ENCODE data around the gene LY6G6C.
"Not testable (repeated sequence)": the region's sequence is repeated elsewhere in the genome, so short reads cannot be mapped to it uniquely, and the experiment has no call there.

Gene LY6G6C

DNA sequence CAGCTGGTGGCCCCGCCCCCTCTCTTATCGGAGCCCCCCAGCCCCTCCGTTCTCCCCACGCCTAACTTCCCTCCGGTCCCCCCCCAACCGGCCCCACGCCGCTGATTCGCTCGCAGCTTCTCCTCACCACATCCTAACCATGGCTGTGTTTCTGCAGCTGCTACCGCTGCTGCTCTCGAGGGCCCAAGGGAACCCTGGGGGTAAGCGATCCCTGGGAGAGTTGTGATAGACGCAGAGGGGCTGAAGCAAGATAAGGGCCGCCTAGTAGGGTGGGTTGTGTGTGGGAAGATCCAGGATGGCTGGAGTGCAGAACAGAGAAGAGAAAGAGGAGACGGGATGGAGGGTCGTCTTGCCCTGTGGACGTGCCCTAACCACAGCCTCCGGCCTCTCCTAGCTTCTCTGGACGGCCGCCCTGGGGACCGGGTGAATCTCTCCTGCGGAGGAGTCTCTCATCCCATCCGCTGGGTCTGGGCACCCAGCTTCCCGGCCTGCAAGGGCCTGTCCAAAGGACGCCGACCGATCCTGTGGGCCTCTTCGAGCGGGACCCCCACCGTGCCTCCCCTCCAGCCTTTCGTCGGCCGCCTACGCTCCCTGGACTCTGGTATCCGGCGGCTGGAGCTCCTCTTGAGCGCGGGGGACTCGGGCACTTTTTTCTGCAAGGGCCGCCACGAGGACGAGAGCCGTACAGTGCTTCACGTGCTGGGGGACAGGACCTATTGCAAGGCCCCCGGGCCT, 1.9 kb upstream of the LY6G6C start, which contains the start of gene MPIG6B:
MPIG6B (plus strand) TSS at position 129 of the 735 bp plus-strand sequence; CDS start at position 140, 11 bp downstream.
- ATAC-seq (no peak), DNase-seq (no peak)
- Mint-ChIP-seq H3K9me3 (no peaks in the 10 kb centered on the region), H3K4me1 (peaks cover 40% of the 10 kb centered on the region), H3K27ac (peak within 1 kb of the TSS in 1 of 2 donors; percentile 43), H3K27me3 (no peaks in the 10 kb centered on the region), H3K4me3 (peak within 1 kb of the TSS in 1 of 2 donors; percentile 49)

DNA sequence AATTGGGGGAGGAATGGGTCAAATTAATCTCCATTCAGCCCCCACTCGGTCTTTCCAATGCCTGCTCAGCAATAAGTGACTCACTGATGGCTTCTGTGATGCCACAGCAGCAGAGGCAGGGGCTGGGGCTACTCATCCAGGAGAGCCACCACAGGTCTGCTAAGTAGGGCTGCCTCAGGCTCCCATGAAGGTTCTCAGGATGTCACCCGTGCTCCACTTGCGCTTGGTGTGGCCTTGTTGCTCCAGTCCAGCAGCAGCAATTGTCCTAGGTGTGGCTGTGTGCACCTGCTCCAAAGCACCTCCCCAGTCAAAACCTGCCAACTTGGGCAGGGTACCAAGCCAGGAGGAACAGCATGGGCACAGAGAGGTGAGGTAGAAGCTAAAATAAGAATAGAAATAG, 627 bp upstream of the LY6G6C start:
- H3K4me1 Mint-ChIP-seq = peaks cover 28% of the 10 kb centered on the region
- no peak for ATAC-seq
- H3K9me3 Mint-ChIP-seq = no peaks in the 10 kb centered on the region
- no peak for DNase-seq
- peak overlapping the region in 1 of 2 donors; percentile 43 for H3K27ac Mint-ChIP-seq
- no peaks in the 10 kb centered on the region for H3K27me3 Mint-ChIP-seq
- no peak overlapping the region for H3K4me3 Mint-ChIP-seq

DNA sequence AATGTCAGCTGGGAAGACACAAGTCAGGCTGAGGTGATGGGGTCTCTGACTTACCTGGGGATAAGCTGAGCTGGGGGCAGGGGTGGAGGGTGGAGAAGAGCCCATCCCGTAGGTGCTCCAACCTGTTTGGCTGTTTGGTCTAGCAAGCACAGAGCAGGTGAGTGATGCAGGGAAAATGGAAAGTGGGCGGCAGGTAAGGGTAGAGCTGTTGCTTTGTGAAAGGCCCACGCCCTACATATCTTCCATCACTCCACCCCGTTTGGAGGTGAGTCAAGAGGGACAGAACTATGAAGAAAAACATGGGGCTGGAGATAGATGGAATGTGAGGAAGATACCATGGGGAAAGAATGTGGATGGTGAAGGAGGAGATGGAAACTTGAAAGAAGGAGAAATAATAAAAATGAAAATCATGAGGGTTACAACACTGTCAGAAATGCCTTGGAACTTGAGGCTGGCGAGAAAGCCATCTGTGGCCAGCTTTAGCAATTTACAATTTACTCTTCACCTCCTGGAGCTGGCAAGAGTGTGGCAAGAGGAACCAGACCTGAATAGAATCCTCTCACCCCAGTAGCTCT, 1.3 kb downstream of the LY6G6C start:
- H3K4me3 Mint-ChIP-seq = no peak overlapping the region

DNA sequence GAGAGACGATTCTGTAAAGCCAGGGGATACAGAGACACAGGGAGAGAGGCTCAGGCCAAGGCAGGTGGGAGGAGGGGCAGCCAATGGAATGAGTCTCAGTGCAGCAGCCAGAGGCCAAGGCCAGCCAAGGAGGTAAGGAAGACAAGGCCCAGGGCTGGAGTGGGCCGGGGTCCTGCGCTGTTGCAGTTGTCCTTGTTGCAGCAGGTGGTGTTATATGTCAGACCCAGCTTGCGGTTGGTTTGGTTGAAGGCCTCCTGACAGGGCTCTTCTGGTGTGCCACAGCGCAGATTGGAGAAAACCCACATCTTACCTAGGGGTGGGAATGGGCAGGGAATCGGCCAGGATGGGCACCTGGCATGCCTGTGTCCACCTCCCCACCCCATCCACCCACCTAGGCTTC, 2.5 kb downstream of the LY6G6C start:
- Mint-ChIP-seq H3K27ac (no peak overlapping the region), H3K27me3 (no peaks in the 10 kb centered on the region), H3K4me3 (no peak overlapping the region), H3K9me3 (no peaks in the 10 kb centered on the region), H3K4me1 (peaks cover 15% of the 10 kb centered on the region)
- ATAC-seq = no peak
- no peak for DNase-seq

More for the DNA sequence above, 1.3 kb downstream of the LY6G6C start:
- H3K9me3 Mint-ChIP-seq = no peaks in the 10 kb centered on the region
- H3K4me1 Mint-ChIP-seq = peaks cover 11% of the 10 kb centered on the region
- DNase-seq = no peak
- no peak overlapping the region for H3K27ac Mint-ChIP-seq
- no peak for ATAC-seq
- no peaks in the 10 kb centered on the region for H3K27me3 Mint-ChIP-seq

DNA sequence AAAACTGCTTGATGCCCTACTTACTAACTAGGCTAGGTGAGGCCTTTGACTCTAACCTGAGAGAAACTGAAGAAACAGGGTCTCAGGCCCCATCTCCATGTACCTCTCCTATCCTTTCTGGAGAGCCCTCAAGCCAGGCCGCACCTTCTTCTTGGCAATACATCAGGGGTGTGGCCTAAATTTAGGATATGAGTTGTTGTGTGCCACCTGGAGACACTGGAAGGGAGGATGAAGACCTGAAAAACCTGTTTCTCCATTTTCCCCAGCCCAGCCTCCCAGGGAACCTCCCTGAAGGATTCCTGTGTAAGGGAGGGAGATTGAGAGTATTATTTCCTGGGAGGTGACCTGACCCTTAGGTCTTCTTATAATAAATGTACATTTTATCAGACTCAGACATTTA, 3.3 kb downstream of the LY6G6C start:
- ATAC-seq (no peak), DNase-seq (no peak)
- no peaks in the 10 kb centered on the region for H3K27me3 Mint-ChIP-seq
- H3K4me3 Mint-ChIP-seq = no peak overlapping the region
- peaks cover 11% of the 10 kb centered on the region for H3K4me1 Mint-ChIP-seq
- H3K9me3 Mint-ChIP-seq = no peaks in the 10 kb centered on the region
- no peak overlapping the region for H3K27ac Mint-ChIP-seq

DNA sequence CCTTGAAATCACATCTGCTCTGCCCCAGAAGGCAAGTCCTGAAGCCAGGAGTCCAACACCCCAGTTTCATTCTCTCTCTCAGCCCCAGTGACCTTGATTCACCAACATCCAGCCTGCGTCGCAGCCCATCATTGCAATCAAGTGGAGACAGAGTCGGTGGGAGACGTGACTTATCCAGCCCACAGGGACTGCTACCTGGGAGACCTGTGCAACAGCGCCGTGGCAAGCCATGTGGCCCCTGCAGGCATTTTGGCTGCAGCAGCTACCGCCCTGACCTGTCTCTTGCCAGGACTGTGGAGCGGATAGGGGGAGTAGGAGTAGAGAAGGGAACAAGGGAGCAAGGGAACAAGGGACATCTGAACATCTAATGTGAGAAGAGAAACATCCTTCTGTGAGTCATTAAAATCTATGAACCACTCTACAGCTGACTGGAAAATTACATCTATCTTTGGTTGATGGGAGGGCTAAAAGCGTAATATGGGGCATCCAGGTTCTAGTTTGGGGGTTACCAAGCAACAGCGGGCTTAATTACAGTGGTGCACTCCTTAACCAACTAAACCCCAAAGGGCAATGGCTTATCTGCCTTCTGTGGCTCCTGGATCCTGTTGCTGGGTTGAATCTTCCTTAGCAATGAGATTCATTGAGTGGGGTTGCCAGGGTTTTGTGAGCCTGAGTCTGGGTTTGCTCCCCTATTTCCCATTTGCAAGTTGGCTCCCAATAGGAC, 3.9 kb downstream of the LY6G6C start:
- no peak overlapping the region for H3K27ac Mint-ChIP-seq
- ATAC-seq (no peak), DNase-seq (no peak)
- peaks cover 8% of the 10 kb centered on the region for H3K4me1 Mint-ChIP-seq
- H3K27me3 Mint-ChIP-seq = peaks cover under 1% of the 10 kb centered on the region
- no peaks in the 10 kb centered on the region for H3K9me3 Mint-ChIP-seq
- no peak overlapping the region for H3K4me3 Mint-ChIP-seq

DNA sequence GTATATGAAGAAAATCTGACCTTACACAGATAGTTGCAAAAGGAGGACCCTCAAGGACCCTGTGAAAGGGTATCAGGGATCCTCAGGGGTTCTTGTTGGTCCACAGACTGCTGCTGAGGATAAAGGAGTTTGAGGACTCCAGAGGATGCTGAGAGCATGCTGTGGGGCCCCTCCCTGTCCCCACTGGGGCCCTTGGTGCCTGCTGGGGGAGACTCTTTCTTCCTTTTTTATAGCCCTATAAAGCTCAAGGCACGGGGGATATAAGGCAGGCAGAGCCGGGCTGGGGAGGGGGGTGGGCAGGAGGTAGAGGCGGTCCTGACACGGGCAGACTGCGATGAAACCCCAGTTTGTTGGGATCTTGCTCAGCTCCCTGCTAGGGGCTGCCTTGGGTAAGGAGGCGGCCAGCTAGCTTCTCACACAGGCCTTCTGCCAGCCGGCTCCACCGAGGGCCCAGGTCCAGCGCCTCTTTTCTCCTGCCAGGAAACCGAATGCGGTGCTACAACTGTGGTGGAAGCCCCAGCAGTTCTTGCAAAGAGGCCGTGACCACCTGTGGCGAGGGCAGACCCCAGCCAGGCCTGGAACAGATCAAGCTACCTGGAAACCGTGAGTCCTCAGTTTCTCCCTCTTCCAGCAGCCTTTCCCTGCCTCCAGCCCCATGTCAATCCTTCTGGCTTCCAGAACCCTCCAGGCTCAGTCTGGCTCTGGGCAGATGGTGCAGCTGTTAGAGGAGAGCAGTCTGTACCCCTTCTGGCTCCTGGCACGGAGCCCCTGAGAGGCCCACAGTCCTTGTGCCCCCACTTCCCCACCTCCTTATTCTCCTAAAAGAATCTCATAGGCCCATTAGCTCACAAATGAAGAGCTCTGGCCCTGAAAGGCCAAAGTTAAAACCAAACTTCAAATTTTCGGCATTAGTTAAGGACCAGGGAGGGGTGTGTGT, 6.3 kb downstream of the LY6G6C start, which contains the start of gene LY6G6D:
LY6G6D (plus strand) TSS at position 327 of the 937 bp plus-strand sequence; CDS start at position 335, 8 bp downstream.
- DNase-seq = no peak
- Mint-ChIP-seq H3K9me3 (no peaks in the 10 kb centered on the region), H3K27me3 (peaks cover 7% of the 10 kb centered on the region), H3K4me3 (no peak within 1 kb of the TSS), H3K27ac (peak within 1 kb of the TSS in 1 of 2 donors; percentile 84), H3K4me1 (peaks cover 14% of the 10 kb centered on the region)
- ATAC-seq = no peak

DNA sequence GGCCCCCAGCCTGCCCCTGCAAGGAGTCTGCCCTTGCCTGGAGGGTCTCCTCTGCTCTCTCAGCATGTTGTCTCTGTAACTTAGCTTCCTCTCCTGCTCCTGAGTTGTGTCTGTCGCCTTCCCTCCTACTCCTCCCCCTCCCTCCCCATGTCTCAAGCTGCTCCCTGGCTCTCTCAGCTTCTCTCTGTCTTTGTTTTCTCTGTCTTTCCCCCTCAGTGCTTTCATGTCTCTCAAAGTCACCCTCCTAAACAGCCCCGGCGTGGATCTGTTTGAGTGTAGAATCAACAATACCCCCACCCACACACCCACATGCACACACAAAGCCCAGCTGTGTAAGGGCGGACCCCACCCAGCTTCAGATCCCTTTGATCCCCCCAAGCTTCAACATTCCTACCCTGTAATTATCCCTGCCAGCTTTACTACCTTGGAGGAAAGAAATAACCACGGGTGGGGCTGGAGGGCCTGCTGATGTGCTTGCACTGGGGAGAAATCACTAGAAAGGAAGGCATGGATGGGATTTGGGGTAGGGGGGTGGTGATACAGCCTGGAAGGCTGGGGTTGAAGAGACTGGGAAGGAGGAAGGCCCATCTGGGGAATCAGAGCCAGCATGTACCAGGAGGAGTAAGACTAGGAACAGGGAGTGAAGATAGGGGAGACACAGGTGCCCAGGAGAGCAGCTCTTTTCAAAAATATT, 7.4 kb downstream of the LY6G6C start:
- Mint-ChIP-seq H3K4me1 (peaks cover 14% of the 10 kb centered on the region), H3K4me3 (no peak overlapping the region), H3K27me3 (peaks cover 7% of the 10 kb centered on the region), H3K27ac (peak overlapping the region in 1 of 2 donors; percentile 84), H3K9me3 (no peaks in the 10 kb centered on the region)
- ATAC-seq = no peak
- no peak for DNase-seq

DNA sequence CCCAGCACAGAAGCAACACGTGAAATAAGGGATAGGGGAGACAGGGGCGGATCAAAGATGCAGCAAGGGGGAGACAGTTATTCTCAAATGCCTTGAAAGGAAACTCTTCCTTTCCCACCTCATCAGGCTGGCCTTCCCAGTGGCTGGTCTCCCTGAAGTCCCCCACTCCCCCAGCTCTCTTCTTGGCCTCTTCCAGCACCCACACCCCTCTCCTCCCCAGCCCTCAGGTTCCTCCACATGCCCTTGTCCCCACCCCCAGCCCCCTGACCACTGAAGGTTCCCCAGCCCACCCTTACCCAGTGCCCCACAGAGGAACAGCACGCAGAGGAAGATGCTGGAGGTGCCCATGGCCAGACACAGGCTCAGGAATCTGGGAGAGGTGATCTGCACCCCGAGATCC, 8.1 kb downstream of the LY6G6C start:
- Mint-ChIP-seq H3K4me1 (peaks cover 14% of the 10 kb centered on the region), H3K4me3 (no peak overlapping the region), H3K27ac (no peak overlapping the region), H3K9me3 (no peaks in the 10 kb centered on the region), H3K27me3 (peaks cover 7% of the 10 kb centered on the region)
- ATAC-seq = no peak
- DNase-seq = no peak

DNA sequence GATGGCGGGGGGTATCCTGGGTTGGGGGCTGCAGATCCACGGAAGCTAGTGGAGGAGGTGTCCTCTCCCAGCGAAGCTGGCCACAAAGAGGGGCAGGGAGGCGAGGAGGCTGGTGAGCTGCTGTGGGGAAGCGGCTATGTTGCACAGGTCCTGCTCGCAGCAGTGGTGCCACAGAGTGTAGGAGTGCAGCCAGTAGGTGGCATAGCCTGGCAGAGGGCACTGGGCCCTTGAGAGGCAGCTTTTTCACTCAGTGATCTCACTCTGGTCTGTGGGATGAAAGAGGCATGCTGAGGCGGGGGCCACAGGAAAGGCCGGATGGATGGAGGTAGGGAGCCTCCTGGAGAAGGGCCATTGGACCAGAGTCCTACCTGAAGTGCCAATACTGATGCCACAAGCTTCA, 9.2 kb downstream of the LY6G6C start:
- Mint-ChIP-seq H3K4me3 (no peak overlapping the region), H3K4me1 (peaks cover 14% of the 10 kb centered on the region), H3K27me3 (peaks cover 7% of the 10 kb centered on the region), H3K27ac (no peak overlapping the region), H3K9me3 (no peaks in the 10 kb centered on the region)
- no peak for DNase-seq
- ATAC-seq = peak; percentile 64

DNA sequence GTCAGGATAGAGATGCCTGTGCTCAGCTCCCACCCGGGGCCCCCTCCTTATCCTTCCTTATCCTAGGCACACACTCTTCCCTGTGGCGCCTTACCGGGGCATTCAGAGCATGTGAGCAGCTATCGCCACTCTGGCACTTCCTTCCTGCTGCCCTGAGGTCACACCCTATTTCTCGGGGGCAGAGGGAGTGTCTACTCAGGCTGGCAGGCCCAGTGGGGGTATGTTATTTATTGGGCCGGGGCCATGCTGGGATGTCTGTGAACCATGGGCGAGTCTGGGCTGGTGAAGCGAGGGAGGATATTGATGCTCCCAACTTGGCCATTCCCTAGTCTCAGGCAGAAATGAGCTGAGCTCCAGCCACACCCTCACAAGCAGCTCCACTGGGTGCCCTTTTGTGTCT, 10.3 kb downstream of the LY6G6C start:
- DNase-seq (no peak), ATAC-seq (no peak)
- Mint-ChIP-seq H3K27ac (peak overlapping the region in 1 of 2 donors; percentile 43), H3K9me3 (no peaks in the 10 kb centered on the region), H3K27me3 (peaks cover 7% of the 10 kb centered on the region), H3K4me1 (peaks cover 14% of the 10 kb centered on the region), H3K4me3 (no peak overlapping the region)

DNA sequence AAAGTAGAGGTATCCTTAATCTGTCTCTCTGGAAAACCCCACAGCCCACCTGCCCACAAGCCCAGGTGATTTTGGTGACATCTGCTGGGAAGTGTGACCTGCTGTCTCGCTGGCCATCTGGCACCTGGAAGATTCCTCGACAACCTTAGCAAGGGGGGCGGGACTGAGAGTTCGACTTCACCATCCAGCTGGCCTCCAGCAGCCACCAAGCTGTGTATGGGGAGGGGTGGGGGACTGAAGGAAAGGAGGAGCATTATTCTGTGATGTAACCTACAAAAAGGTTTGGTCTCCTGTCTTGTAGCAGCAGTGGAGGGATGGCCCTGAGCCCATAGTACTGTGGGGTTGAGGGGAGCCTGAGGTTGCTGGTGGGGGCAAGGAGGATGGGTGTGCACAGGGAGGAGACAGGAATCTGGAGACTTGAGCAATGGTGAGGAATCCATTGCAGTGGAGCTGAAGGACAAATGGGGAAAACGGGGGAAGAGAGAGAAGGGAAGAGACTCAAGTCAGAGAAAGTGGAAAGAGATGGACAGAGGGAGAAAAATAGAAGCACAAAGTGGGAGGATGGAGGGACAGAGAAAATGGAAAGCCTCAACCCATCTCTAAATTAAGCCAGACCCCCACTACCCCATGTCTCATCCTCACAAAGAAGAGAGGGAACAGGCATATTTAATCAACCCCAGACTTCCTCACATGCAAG, 10.9 kb downstream of the LY6G6C start:
- Mint-ChIP-seq H3K27ac (peak overlapping the region; percentile 43 to 73), H3K9me3 (no peaks in the 10 kb centered on the region), H3K4me3 (no peak overlapping the region), H3K27me3 (peaks cover 7% of the 10 kb centered on the region), H3K4me1 (peaks cover 14% of the 10 kb centered on the region)
- ATAC-seq (no peak), DNase-seq (no peak)

DNA sequence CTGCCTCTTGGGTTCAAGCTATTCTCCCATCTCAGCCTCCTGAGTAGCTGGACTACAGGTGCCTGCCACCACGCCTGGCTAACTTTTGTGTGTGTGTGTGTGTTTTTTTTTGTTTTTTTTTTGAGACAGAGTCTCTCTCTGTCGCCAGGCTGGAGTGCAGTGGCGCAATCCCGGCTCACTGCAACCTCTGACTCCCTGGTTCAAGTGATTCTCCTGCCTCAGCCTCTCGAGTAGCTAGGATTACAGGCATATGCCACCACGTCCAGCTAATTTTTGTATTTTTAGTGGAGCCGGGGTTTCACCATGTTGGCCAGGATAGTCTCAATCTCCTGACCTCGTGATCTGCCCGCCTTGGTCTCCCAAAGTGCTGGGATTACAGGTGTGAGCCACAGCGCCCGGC, 12.4 kb downstream of the LY6G6C start:
- DNase-seq, ATAC-seq, H3K9me3 Mint-ChIP-seq, H3K27me3 Mint-ChIP-seq, H3K4me3 Mint-ChIP-seq, H3K27ac Mint-ChIP-seq: not testable (repeated sequence)
- peaks cover 12% of the 10 kb centered on the region for H3K4me1 Mint-ChIP-seq

DNA sequence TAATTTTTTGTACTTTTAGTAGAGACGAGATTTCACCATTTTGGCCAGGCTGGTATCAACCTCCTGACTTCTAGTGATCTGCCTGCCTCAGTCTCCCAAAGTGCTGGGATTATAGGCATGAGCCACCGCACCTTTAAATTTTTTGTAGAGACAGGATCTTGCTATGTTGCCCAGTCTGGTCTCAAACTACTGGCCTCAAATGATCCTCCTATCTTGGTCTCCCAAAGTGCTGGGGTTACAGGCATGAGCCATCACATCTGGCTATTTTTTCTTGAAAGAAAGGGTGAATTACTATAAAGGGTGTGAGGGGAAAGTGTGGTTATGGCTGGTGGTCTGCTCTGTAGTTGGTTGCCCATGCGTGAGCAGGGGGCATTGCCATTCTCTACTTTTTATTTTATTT, 13.3 kb downstream of the LY6G6C start:
- Mint-ChIP-seq H3K27ac (no peak overlapping the region), H3K27me3 (peaks cover 7% of the 10 kb centered on the region), H3K4me3 (no peak overlapping the region), H3K4me1 (peaks cover 14% of the 10 kb centered on the region), H3K9me3 (no peaks in the 10 kb centered on the region)
- DNase-seq (no peak), ATAC-seq (no peak)
